Natural killer cell treated with Interleukin-12 subunit alpha and Interleukin-12 subunit beta and Interleukin-15 and Interleukin-18, amount 100 ng/mL, for 72 hours (primary cell): ENCODE data around the gene AK9. TPM values are rescaled to one million over a fixed set of nuclear protein-coding genes. Genes with fewer than 3 reads are reported as not detected.
"Not testable (repeated sequence)": the region's sequence is repeated elsewhere in the genome, so short reads cannot be mapped to it uniquely, and the experiment has no call there.

Source experiments
- ATAC-seq, 2 donors: fragments of 150-1000 bp; cut with Tn5 transposase in 1 of 2; sonication (Bioruptor Pico), chemical (Tn5 transposase) in 1 of 2; 2 replicates each; pipeline ENCODE4 v1.10.0; 2021
- DNase-seq: peaks from one replicate; pipeline ENCODE4 v3.0.0; 2022; ENCODE audit warnings: low spot score
- H3K27ac Mint-ChIP-seq, 2 donors: 1 replicate in 1 of 2; 2 replicates in 1 of 2; pipeline ENCODE4 v1.8.0; 2022; ENCODE audit warnings: mixed read lengths in 2 of 2, mild to moderate bottlenecking in 1 of 2, moderate library complexity in 1 of 2
- H3K27me3 Mint-ChIP-seq, 2 donors: 1 replicate in 1 of 2; 2 replicates in 1 of 2; pipeline ENCODE4 v1.8.0; 2022; ENCODE audit warnings: mixed read lengths in 2 of 2
- H3K36me3 Mint-ChIP-seq: one replicate; pipeline ENCODE4 v1.8.0; 2022; ENCODE audit warnings: mixed read lengths
- H3K4me1 Mint-ChIP-seq, 2 donors: 1 replicate in 1 of 2; 2 replicates in 1 of 2; pipeline ENCODE4 v1.8.0; 2022; ENCODE audit warnings: low read depth in 2 of 2, mixed read lengths in 2 of 2, mild to moderate bottlenecking in 1 of 2
- H3K4me3 Mint-ChIP-seq: one replicate; pipeline ENCODE4 v1.8.0; 2022; ENCODE audit warnings: mixed read lengths
- H3K9me3 Mint-ChIP-seq: 2 replicates; pipeline ENCODE4 v1.8.0; 2022; ENCODE audit warnings: mixed read lengths
- total RNA-seq, 2 donors: library from RNA; stranded (reverse); gene quantifications; one replicate each; pipeline ENCODE4 v1.2.3, GENCODE V29; 2022

AK9 gene
- total RNA-seq, 2 donors from 2014 or later, result 7.3 to 8.4 TPM

GRCh38 chr6:109686566-109687265 is 4.3 kb downstream of the AK9 start:
- H3K4me1 Mint-ChIP-seq, result peaks cover 19 to 33% of the 10 kb centered on the region in 2 donors
- H3K36me3 Mint-ChIP-seq, result peaks cover 2% of the 10 kb centered on the region
- ATAC-seq (no peak), DNase-seq (no peak)
- peak overlapping the region; percentile 59 for H3K4me3 Mint-ChIP-seq
- no peaks in the 10 kb centered on the region for H3K9me3 Mint-ChIP-seq
- H3K27ac Mint-ChIP-seq, result peak overlapping the region; percentile 53 to 70
- H3K27me3 Mint-ChIP-seq, result no peaks in the 10 kb centered on the region

- not testable (repeated sequence) for H3K9me3 Mint-ChIP-seq, H3K27ac Mint-ChIP-seq, H3K4me1 Mint-ChIP-seq, H3K27me3 Mint-ChIP-seq, H3K4me3 Mint-ChIP-seq, DNase-seq, H3K36me3 Mint-ChIP-seq, ATAC-seq
These were observed 12.1 kb downstream of the AK9 start for GRCh38 chr6:109678661-109679505.

GRCh38 chr6:109678240-109678639 is 12.8 kb downstream of the AK9 start:
- ATAC-seq (no peak), DNase-seq (no peak)
- no peaks in the 10 kb centered on the region for H3K27me3 Mint-ChIP-seq
- no peak overlapping the region for H3K4me3 Mint-ChIP-seq
- peaks cover 2% of the 10 kb centered on the region for H3K9me3 Mint-ChIP-seq
- H3K27ac Mint-ChIP-seq, result no peak overlapping the region
- peaks cover 8% of the 10 kb centered on the region for H3K36me3 Mint-ChIP-seq
- H3K4me1 Mint-ChIP-seq, result peaks cover 3 to 9% of the 10 kb centered on the region in 2 donors

- DNase-seq (no peak), ATAC-seq (no peak)
- Mint-ChIP-seq H3K9me3 (peaks cover 2% of the 10 kb centered on the region), H3K27me3 (no peaks in the 10 kb centered on the region), H3K4me3 (no peak overlapping the region), H3K36me3 (peaks cover 6% of the 10 kb centered on the region), H3K4me1 (peaks cover 3 to 4% of the 10 kb centered on the region in 2 donors), H3K27ac (no peak overlapping the region)
These were observed 14.3 kb downstream of the AK9 start for GRCh38 chr6:109676724-109677123.

- Mint-ChIP-seq H3K9me3 (peaks cover 2% of the 10 kb centered on the region), H3K36me3 (peaks cover 8% of the 10 kb centered on the region), H3K4me3 (no peak overlapping the region), H3K27me3 (no peaks in the 10 kb centered on the region), H3K27ac (no peak overlapping the region), H3K4me1 (no peaks in the 10 kb centered on the region)
- ATAC-seq, result no peak
- DNase-seq, result no peak
These were observed 18.2 kb downstream of the AK9 start for GRCh38 chr6:109672839-109673238.

GRCh38 chr6:109672175-109672574 is 18.8 kb downstream of the AK9 start:
- ATAC-seq (no peak), DNase-seq (no peak)
- H3K4me3 Mint-ChIP-seq, result no peak overlapping the region
- no peaks in the 10 kb centered on the region for H3K27me3 Mint-ChIP-seq
- H3K36me3 Mint-ChIP-seq, result peaks cover 8% of the 10 kb centered on the region
- no peak overlapping the region for H3K27ac Mint-ChIP-seq
- no peaks in the 10 kb centered on the region for H3K4me1 Mint-ChIP-seq
- H3K9me3 Mint-ChIP-seq, result peaks cover 2% of the 10 kb centered on the region

- Mint-ChIP-seq H3K4me1 (no peaks in the 10 kb centered on the region), H3K9me3 (peaks cover 2% of the 10 kb centered on the region), H3K27ac (no peak overlapping the region), H3K27me3 (no peaks in the 10 kb centered on the region), H3K36me3 (peaks cover 6% of the 10 kb centered on the region), H3K4me3 (no peak overlapping the region)
- ATAC-seq (no peak), DNase-seq (no peak)
These were observed 19.3 kb downstream of the AK9 start for GRCh38 chr6:109671733-109672132.

GRCh38 chr6:109669811-109670210 is 21.2 kb downstream of the AK9 start:
- Mint-ChIP-seq H3K36me3 (peaks cover 4% of the 10 kb centered on the region), H3K4me1 (no peaks in the 10 kb centered on the region), H3K9me3 (no peaks in the 10 kb centered on the region), H3K27ac (no peak overlapping the region), H3K4me3 (no peak overlapping the region), H3K27me3 (no peaks in the 10 kb centered on the region)
- no peak for DNase-seq
- ATAC-seq, result no peak

- Mint-ChIP-seq H3K27me3 (no peaks in the 10 kb centered on the region), H3K36me3 (no peaks in the 10 kb centered on the region), H3K27ac (no peak overlapping the region), H3K4me3 (no peak overlapping the region), H3K9me3 (no peaks in the 10 kb centered on the region), H3K4me1 (no peaks in the 10 kb centered on the region)
- ATAC-seq, result no peak
- DNase-seq, result no peak
These were observed 28.8 kb downstream of the AK9 start for GRCh38 chr6:109662192-109662591.

GRCh38 chr6:109660526-109661320 is 30.3 kb downstream of the AK9 start:
- no peaks in the 10 kb centered on the region for H3K4me1 Mint-ChIP-seq
- no peak overlapping the region for H3K27ac Mint-ChIP-seq
- no peak overlapping the region for H3K4me3 Mint-ChIP-seq
- ATAC-seq (no peak), DNase-seq (no peak)
- no peaks in the 10 kb centered on the region for H3K36me3 Mint-ChIP-seq
- no peaks in the 10 kb centered on the region for H3K9me3 Mint-ChIP-seq
- no peaks in the 10 kb centered on the region for H3K27me3 Mint-ChIP-seq

- Mint-ChIP-seq H3K4me3 (no peak overlapping the region), H3K27ac (no peak overlapping the region), H3K9me3 (no peaks in the 10 kb centered on the region), H3K4me1 (no peaks in the 10 kb centered on the region), H3K36me3 (peaks cover 9% of the 10 kb centered on the region), H3K27me3 (no peaks in the 10 kb centered on the region)
- no peak for ATAC-seq
- no peak for DNase-seq
These were observed 35.2 kb downstream of the AK9 start for GRCh38 chr6:109655761-109656262.

GRCh38 chr6:109653264-109653663 is 37.7 kb downstream of the AK9 start:
- Mint-ChIP-seq H3K36me3 (peaks cover 10% of the 10 kb centered on the region), H3K27me3 (no peaks in the 10 kb centered on the region), H3K9me3 (no peaks in the 10 kb centered on the region), H3K4me3 (no peak overlapping the region), H3K4me1 (no peaks in the 10 kb centered on the region), H3K27ac (no peak overlapping the region)
- ATAC-seq (no peak), DNase-seq (no peak)

- Mint-ChIP-seq H3K4me1 (no peaks in the 10 kb centered on the region), H3K27me3 (no peaks in the 10 kb centered on the region), H3K4me3 (no peak overlapping the region), H3K27ac (no peak overlapping the region), H3K9me3 (no peaks in the 10 kb centered on the region), H3K36me3 (peaks cover 55% of the 10 kb centered on the region)
- no peak for DNase-seq
- no peak for ATAC-seq
These were observed 46.9 kb downstream of the AK9 start for GRCh38 chr6:109644131-109644530.

- Mint-ChIP-seq H3K36me3 (no peaks in the 10 kb centered on the region), H3K9me3 (no peaks in the 10 kb centered on the region), H3K27me3 (no peaks in the 10 kb centered on the region), H3K27ac (no peak overlapping the region), H3K4me1 (no peaks in the 10 kb centered on the region), H3K4me3 (no peak overlapping the region)
- DNase-seq, result no peak
- ATAC-seq, result no peak
These were observed 58.6 kb downstream of the AK9 start for GRCh38 chr6:109632405-109632804.
